ENCODE results near the gene NCS1. TPM values are rescaled to one million over a fixed set of nuclear protein-coding genes. Genes with fewer than 3 reads are reported as not detected.

NCS1 gene
- total RNA-seq, 1 donor from 2014 or later, result 50.0 TPM

DNA sequence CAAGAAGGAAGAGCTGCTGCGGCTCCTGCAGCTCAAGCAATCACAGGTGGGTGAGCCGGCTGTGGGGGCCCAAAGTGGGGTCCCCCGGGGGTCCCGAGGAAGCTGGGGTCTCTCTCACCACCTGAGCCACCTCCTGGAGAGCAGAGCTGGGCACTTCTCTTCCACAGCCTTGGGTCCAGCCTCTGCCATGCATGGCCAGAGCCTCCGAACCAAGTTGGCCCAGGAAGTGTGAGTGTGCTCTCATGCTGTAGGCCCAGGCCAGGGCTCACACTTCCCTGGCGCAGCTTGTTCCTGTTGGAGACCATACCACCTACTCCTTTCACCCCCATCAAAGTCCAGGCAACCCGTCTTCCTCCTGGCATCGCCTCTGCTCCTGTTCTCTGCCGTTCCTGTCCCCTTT, 113.1 kb downstream of the NCS1 start:
- Mint-ChIP-seq H3K36me3 (ENCODE audit: low read depth) (peaks cover under 1% of the 10 kb centered on the region), H3K27me3 (ENCODE audit: low read depth) (peaks cover 76% of the 10 kb centered on the region), H3K9me3 (ENCODE audit: low read depth) (no peaks in the 10 kb centered on the region), H3K27ac (ENCODE audit: unreplicated experiment) (no peak overlapping the region), H3K4me3 (ENCODE audit: unreplicated experiment) (no peak overlapping the region), H3K4me1 (ENCODE audit: low read depth) (peaks cover 8% of the 10 kb centered on the region)
- TF ChIP-seq CTCF (IDR thresholded peaks at IDR 0.05), result no peak
- peak; percentile 65 for DNase-seq (ENCODE audit: low spot score)

DNA sequence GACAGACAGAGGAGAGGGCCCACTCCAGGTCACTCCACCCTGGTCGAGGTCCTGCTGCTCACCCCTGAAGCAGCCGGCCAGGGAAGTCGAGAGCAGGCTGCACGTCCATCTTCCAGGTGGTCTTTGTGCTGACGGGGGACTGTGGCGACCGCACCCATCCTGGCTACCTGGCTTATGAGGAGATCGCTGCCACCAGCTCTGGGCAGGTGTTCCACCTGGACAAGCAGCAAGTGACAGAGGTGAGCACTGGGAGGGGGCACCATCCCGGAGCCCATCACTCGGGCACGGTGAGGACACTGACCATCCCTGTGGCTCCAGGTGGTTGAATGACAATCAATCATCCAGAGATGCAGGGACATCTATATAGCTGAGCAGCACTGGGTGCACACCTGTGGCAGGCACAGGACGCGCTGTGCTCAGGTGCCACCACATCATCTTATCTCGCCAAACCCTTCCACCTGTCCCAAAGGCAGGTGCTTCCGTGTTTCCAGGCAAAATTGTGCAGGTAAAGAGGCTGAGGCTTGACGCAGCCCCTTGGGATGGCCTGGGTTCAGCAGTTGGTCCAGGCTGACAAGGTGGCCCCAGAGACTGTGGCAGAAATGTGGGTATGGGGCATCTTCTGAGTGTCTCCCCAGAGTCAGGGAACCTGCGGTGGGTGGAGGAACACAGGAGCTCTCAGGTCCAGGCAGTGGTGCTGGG, 114.0 kb downstream of the NCS1 start:
- Mint-ChIP-seq H3K36me3 (ENCODE audit: low read depth) (peaks cover 2% of the 10 kb centered on the region), H3K27me3 (ENCODE audit: low read depth) (peaks cover 78% of the 10 kb centered on the region), H3K27ac (ENCODE audit: unreplicated experiment) (no peak overlapping the region), H3K9me3 (ENCODE audit: low read depth) (no peaks in the 10 kb centered on the region), H3K4me1 (ENCODE audit: low read depth) (peaks cover 14% of the 10 kb centered on the region), H3K4me3 (ENCODE audit: unreplicated experiment) (no peak overlapping the region)
- no peak for TF ChIP-seq CTCF (IDR thresholded peaks at IDR 0.05)
- peak; percentile 83 for DNase-seq (ENCODE audit: low spot score)

Other genes with a start within 250 kb of the NCS1 start
- 49.4 to 61.2 TPM (median 58.7 TPM) in 3 replicates for gene FNBP1, start 129.2 kb upstream of the NCS1 start, total RNA-seq
- 67.0 to 74.6 TPM (median 70.7 TPM) in 3 replicates for gene GPR107, start 118.5 kb upstream of the NCS1 start, total RNA-seq
- 0.05 to 0.36 TPM (median 0.10 TPM) in 3 replicates for gene HMCN2, start 93.4 kb downstream of the NCS1 start, total RNA-seq